GM23338 (cell line): ENCODE data around the gene DHRS7C. TPM values are rescaled to one million over a fixed set of nuclear protein-coding genes. Genes with fewer than 3 reads are reported as not detected.

ENCODE experiments used
- ATAC-seq: fragments of 200-7000 bp; cut with Tn5 transposase; 3 replicates; pipeline ENCODE4 v1.9.1; 2020
- DNase-seq: peaks from one replicate; pipeline ENCODE4 v3.0.0-alpha.2; 2015; ENCODE audit warnings: low spot score
- H2AFZ ChIP-seq: fragments of 200-600 bp; sonication (generic); 2 replicates; pipeline ENCODE4 v1.8.0; 2016; ENCODE audit warnings: antibody characterized with exemption, mild to moderate bottlenecking, moderate library complexity
- H3F3A ChIP-seq: fragments of 200-600 bp; sonication (generic); replicated peaks from 2 replicates; pipeline ENCODE4 v1.8.0; 2017; ENCODE audit warnings: antibody characterized with exemption, mixed run types, low read depth
- H3K27ac ChIP-seq: fragments of 200-600 bp; sonication (generic); 2 replicates; pipeline ENCODE4 v1.6.1; 2016; ENCODE audit warnings: low read depth
- H3K27me3 ChIP-seq: fragments of 200-600 bp; sonication (generic); 2 replicates; pipeline ENCODE4 v1.8.0; 2016; ENCODE audit warnings: mild to moderate bottlenecking, mixed run types, moderate library complexity; ENCODE audit not compliant: insufficient read depth
- H3K36me3 ChIP-seq: fragments of 200-600 bp; sonication (generic); 2 replicates; pipeline ENCODE4 v1.8.0; 2016; ENCODE audit warnings: mild to moderate bottlenecking; ENCODE audit not compliant: insufficient read depth
- H3K4me1 ChIP-seq: fragments of 200-600 bp; sonication (generic); 2 replicates; pipeline ENCODE4 v1.8.0; 2016; ENCODE audit warnings: mild to moderate bottlenecking, moderate library complexity; ENCODE audit not compliant: insufficient read depth
- H3K4me2 ChIP-seq: fragments of 200-600 bp; sonication (generic); 2 replicates; pipeline ENCODE4 v1.7.1; 2017; ENCODE audit warnings: mixed run types
- H3K4me3 ChIP-seq: fragments of 200-600 bp; sonication (generic); 2 replicates; pipeline ENCODE4 v1.6.1; 2016; ENCODE audit warnings: mixed run types
- H3K79me2 ChIP-seq: fragments of 200-600 bp; sonication (generic); replicated peaks from 2 replicates; pipeline ENCODE4 v1.8.0; 2017; ENCODE audit warnings: mild to moderate bottlenecking; ENCODE audit not compliant: insufficient read depth
- H3K9me2 ChIP-seq: fragments of 200-600 bp; sonication (generic); 2 replicates; pipeline ENCODE4 v1.8.0; 2017; ENCODE audit not compliant: insufficient read depth
- H4K20me1 ChIP-seq: fragments of 200-600 bp; sonication (generic); replicated peaks from 2 replicates; pipeline ENCODE4 v1.8.0; 2017; ENCODE audit warnings: mild to moderate bottlenecking; ENCODE audit not compliant: insufficient read depth
- H3K27ac Mint-ChIP-seq: 2 replicates; pipeline ENCODE4 v1.8.0; 2020; ENCODE audit warnings: inconsistent platforms, mild to moderate bottlenecking, moderate library complexity, mixed read lengths
- H3K27me3 Mint-ChIP-seq: 3 replicates; pipeline ENCODE4 v1.8.0; 2022; ENCODE audit warnings: low read depth, mild to moderate bottlenecking, moderate library complexity, mixed read lengths, inconsistent platforms; ENCODE audit not compliant: insufficient read depth, poor library complexity
- H3K36me3 Mint-ChIP-seq: 3 replicates; pipeline ENCODE4 v1.8.0; 2021; ENCODE audit warnings: low read depth, mild to moderate bottlenecking, inconsistent platforms, moderate library complexity, mixed read lengths
- H3K4me1 Mint-ChIP-seq: 3 replicates; pipeline ENCODE4 v1.8.0; 2020; ENCODE audit warnings: mild to moderate bottlenecking, inconsistent platforms, mixed read lengths
- H3K4me3 Mint-ChIP-seq: 3 replicates; pipeline ENCODE4 v1.8.0; 2021; ENCODE audit warnings: moderate library complexity, mild to moderate bottlenecking, inconsistent platforms, mixed read lengths
- H3K9me3 Mint-ChIP-seq: 3 replicates; pipeline ENCODE4 v1.8.0; 2020; ENCODE audit warnings: moderate library complexity, mild to moderate bottlenecking, inconsistent platforms, mixed read lengths
- CREB1 ChIP-seq: fragments of 250-450 bp; sonication (Bioruptor Pico); IDR thresholded peaks from 2 replicates; pipeline ENCODE4 v1.5.0; 2020; ENCODE audit warnings: low read depth, mild to moderate bottlenecking, moderate library complexity
- CTCF ChIP-seq, 2 experiments: fragments of 200-600 bp in 1 of 2; sonication (generic) in 1 of 2; conservative IDR thresholded peaks; 2 replicates each; pipeline versions ENCODE4 v1.5.1 to v1.6.1; 2016 to 2017; ENCODE audit warnings: antibody characterized with exemption in 2 of 2, low read depth in 2 of 2, mild to moderate bottlenecking in 2 of 2, moderate library complexity in 1 of 2
- EZH2 ChIP-seq: fragments of 200-600 bp; sonication (generic); IDR thresholded peaks from one replicate; pipeline ENCODE4 v1.8.0; 2017; ENCODE audit warnings: antibody characterized with exemption, mild to moderate bottlenecking, low read depth; ENCODE audit not compliant: unreplicated experiment
- EZH2phosphoT487 ChIP-seq: fragments of 200-600 bp; sonication (generic); IDR thresholded peaks from one replicate; pipeline ENCODE4 v1.8.1; 2018; ENCODE audit warnings: antibody characterized with exemption; ENCODE audit not compliant: unreplicated experiment
- JUNB ChIP-seq: IDR thresholded peaks from one replicate; pipeline ENCODE4 v1.6.1; 2016; ENCODE audit warnings: antibody characterized with exemption; ENCODE audit not compliant: unreplicated experiment
- NANOG ChIP-seq: IDR thresholded peaks from 2 replicates; pipeline ENCODE4 v1.6.1; 2016; ENCODE audit warnings: antibody characterized with exemption, borderline replicate concordance
- POLR2AphosphoS5 ChIP-seq: IDR thresholded peaks from 2 replicates; pipeline ENCODE4 v1.6.1; 2016; ENCODE audit warnings: antibody characterized with exemption, low read depth
- REST ChIP-seq: IDR thresholded peaks from one replicate; pipeline ENCODE4 v1.6.1; 2018; ENCODE audit warnings: antibody characterized with exemption; ENCODE audit not compliant: unreplicated experiment
- STAT1 ChIP-seq: IDR thresholded peaks from one replicate; pipeline ENCODE4 v1.6.1; 2016; ENCODE audit warnings: antibody characterized with exemption; ENCODE audit not compliant: unreplicated experiment
- ZNF114 ChIP-seq: fragments of 250-450 bp; sonication (Bioruptor Pico); IDR thresholded peaks from 2 replicates; pipeline ENCODE4 v1.5.0; 2020; ENCODE audit warnings: mild to moderate bottlenecking, moderate library complexity
- ZNF331 ChIP-seq: fragments of 250-450 bp; sonication (Bioruptor Pico); IDR thresholded peaks from 2 replicates; pipeline ENCODE4 v1.5.0; 2020; ENCODE audit warnings: low read depth, mild to moderate bottlenecking, moderate library complexity
- ZNF462 ChIP-seq: fragments of 250-450 bp; sonication (Bioruptor Pico); IDR thresholded peaks from 2 replicates; pipeline ENCODE4 v1.5.0; 2020; ENCODE audit warnings: mild to moderate bottlenecking, moderate library complexity
- polyA plus RNA-seq: library from polyadenylated mRNA; unstranded; fragments of >200 nt; fragmentation: Nextera tagmentation; extraction: Ambion mirVana; gene quantifications from 2 replicates; pipeline ENCODE4 v1.2.1, GENCODE V29; 2016
- total RNA-seq: library from RNA; depleted of rRNA; stranded (reverse); fragments of >200 nt; shearing (Covaris generic); gene quantifications from 2 replicates; pipeline ENCODE4 v1.2.3, GENCODE V29; 2014
- TF ChIP-seq, protein P1 (sequence below): IDR thresholded peaks from 2 replicates; pipeline ENCODE4 v1.6.1; 2016; ENCODE audit warnings: antibody characterized with exemption

Gene DHRS7C
- total and polyA plus RNA-seq, 2 experiments from 2014 or later, result not detected

DNA sequence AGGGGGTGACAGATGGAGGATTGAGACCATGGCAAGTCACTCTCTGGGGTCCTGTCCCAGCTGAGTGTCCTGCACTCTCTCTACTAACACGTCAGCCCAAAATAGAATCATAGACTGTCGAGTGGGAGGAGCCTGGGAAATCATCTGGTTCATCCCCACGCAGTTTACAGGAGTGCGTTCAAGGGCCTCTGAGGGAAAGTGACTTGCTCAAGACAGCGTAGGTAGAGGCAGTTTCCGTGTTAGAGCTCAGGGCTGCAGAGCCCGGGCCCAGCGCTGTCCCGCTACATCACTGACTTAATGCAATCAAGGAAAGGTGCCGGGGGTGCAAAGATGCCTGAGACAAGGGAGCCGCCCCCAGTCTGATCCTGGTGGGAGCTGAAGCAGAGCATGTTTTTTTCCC, 20.1 kb upstream of the DHRS7C start:
- H2AFZ ChIP-seq, result no peak overlapping the region; the same call in 1 of the 2 replicates
- H4K20me1 ChIP-seq, result no peaks in the 10 kb centered on the region
- ATAC-seq (no peak), DNase-seq (no peak)
- H3K9me3 Mint-ChIP-seq, result peaks cover 4% of the 10 kb centered on the region
- H3K27me3 Mint-ChIP-seq, result peaks cover 5% of the 10 kb centered on the region
- H3K27me3 ChIP-seq, result no peaks in the 10 kb centered on the region
- no peak overlapping the region for H3K27ac ChIP-seq
- H3K4me3 Mint-ChIP-seq, result no peak overlapping the region
- no peaks in the 10 kb centered on the region for H3K4me1 ChIP-seq
- H3K79me2 ChIP-seq, result no peaks in the 10 kb centered on the region
- H3K36me3 ChIP-seq, result no peaks in the 10 kb centered on the region
- no peak overlapping the region for H3K4me3 ChIP-seq
- no peaks in the 10 kb centered on the region for H3K4me1 Mint-ChIP-seq
- H3K36me3 Mint-ChIP-seq, result no peaks in the 10 kb centered on the region
- H3K9me2 ChIP-seq, result 0 out of 2 replicates have a peak, but pooled peaks cover 6% of the 10 kb centered on the region
- H3F3A ChIP-seq, result no peaks in the 10 kb centered on the region
- H3K4me2 ChIP-seq, result no peak overlapping the region
- H3K27ac Mint-ChIP-seq, result no peak overlapping the region
- TF ChIP-seq NANOG, result no peak
- no peak for TF ChIP-seq POLR2AphosphoS5
- no peak for TF ChIP-seq JUNB
- TF ChIP-seq ZNF462 (CRISPR knock-in tag), result no peak
- no peak for TF ChIP-seq CTCF (conservative IDR thresholded peaks at IDR 0.05; ENCODE audit: low read depth in 2 of 2)
- TF ChIP-seq ZNF331 (CRISPR knock-in tag), result no peak
- TF ChIP-seq, protein P1, sequence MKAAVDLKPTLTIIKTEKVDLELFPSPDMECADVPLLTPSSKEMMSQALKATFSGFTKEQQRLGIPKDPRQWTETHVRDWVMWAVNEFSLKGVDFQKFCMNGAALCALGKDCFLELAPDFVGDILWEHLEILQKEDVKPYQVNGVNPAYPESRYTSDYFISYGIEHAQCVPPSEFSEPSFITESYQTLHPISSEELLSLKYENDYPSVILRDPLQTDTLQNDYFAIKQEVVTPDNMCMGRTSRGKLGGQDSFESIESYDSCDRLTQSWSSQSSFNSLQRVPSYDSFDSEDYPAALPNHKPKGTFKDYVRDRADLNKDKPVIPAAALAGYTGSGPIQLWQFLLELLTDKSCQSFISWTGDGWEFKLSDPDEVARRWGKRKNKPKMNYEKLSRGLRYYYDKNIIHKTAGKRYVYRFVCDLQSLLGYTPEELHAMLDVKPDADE, result no peak
- no peak for TF ChIP-seq CREB1 (CRISPR knock-in tag)
- no peak for TF ChIP-seq EZH2
- TF ChIP-seq ZNF114 (CRISPR knock-in tag), result no peak
- TF ChIP-seq STAT1, result no peak
- TF ChIP-seq REST, result no peak
- no peak for TF ChIP-seq EZH2phosphoT487
